Hematopoietic multipotent progenitor cell (in vitro differentiated cells): ENCODE data around the gene TMPRSS3. TPM values are rescaled to one million over a fixed set of nuclear protein-coding genes. Genes with fewer than 3 reads are reported as not detected.
"Not testable (repeated sequence)": the region's sequence is repeated elsewhere in the genome, so short reads cannot be mapped to it uniquely, and the experiment has no call there.

Experiments
- DNase-seq, 3 donors: peaks; one replicate each; pipeline ENCODE4 v3.0.0-alpha.2; 2011 to 2015; ENCODE audit warnings: low read depth in 2 of 3, low spot score in 2 of 3
- total RNA-seq: library from RNA; depleted of rRNA; stranded (reverse); fragments of >200 nt; gene quantifications from one replicate; pipeline ENCODE4 v1.2.3, GENCODE V29; 2012

The TMPRSS3 gene
- total RNA-seq, 1 donor: not detected

DNA sequence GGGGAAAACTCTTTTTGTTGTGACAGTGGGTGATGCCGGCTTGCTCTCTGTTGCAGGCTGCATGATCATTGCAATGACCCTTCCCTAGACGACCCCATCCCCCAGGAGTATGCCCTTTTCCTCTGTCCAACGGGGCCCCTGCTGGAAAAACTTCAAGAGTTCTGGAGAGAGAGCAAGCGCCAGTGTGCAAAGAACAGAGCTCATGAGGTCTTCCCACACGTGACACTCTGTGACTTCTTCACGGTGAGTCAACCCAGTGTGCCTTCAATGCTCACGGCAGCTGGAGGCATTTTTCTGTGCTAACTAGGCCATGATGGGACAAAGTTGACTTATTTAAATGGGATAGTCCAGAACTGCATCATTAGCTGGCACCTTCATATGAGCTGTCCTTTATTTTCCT lies 13.5 kb upstream of the TMPRSS3 start:
- DNase-seq: no peak

DNA sequence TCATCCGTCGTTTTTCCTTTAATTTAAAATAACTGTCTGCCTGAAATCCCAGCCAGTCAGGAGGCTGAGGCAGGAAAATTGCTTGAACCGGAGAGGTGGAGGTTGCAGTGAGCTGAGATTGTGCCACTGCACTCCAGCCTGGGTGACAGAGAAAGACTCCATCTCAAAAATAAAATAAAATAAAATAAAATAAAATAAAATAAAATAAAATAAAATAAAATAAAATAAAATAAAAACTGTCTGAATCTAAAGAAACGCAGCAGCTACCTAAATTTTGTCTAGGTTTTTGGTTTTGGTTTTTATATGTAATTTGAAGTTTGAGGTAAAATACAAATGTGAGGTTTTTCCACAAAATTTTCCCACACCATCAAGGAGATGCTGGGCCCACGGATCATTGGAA lies 12.9 kb upstream of the TMPRSS3 start:
- DNase-seq: not testable (repeated sequence)

DNA sequence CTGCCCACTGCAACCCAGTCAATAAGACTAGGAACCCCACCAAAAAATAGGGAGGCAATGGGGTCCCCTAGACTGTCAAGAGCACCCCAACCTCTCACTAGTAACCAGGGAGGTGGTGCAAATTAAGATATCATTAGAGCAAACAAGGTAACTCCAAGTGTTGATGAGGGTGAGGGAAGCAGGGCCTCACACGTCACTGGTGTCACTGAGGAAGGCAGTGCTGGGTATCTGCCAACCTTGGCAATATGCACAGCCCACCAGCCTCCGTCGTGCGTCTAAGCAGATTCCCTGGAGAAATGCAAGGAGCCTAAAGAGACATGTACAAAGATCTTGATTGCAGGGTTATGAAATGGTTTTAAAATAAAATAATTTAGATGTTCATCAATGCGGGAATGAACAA lies 11.6 kb upstream of the TMPRSS3 start:
- no peak for DNase-seq

DNA sequence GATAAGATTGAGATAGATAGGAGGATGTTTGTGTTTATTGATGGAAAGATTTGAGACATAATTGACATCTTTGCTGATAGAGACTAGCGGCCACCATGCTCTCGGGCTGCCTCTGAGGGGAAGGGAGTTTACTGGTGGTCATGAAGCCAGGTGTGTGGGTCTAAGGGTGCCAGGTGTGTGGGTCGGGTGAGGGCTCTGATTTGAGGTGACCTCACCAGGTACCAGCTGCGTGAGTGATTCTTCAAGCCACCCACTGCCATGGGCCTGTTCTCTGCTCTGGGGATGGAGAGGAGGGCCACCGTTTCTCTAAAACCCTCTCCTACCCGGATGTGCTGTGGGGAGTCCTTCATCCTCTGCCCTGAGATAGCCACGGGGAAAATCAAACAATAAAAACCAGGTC lies 11.0 kb upstream of the TMPRSS3 start:
- DNase-seq: no peak

DNA sequence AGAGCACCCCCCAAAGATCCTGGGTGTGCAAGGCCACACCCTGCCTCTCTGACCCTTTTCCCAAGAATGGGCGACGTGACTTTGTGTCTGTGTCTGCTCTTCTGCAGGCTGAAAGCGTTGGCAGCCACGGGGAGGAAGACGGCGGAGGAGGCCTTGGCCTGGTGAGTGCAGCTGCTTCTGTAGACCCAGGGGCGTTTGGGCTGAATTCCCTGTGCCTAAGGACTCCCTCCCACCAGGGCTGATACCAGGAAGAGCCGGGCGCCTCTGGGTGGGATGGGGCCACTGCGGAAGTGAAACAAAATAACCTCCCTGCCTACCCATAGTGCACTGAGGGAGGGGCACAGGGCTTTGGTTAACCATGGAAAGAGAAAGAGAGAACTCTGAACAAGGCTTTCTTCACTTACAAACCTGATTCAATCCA lies 10.4 kb upstream of the TMPRSS3 start:
- no peak for DNase-seq

DNA sequence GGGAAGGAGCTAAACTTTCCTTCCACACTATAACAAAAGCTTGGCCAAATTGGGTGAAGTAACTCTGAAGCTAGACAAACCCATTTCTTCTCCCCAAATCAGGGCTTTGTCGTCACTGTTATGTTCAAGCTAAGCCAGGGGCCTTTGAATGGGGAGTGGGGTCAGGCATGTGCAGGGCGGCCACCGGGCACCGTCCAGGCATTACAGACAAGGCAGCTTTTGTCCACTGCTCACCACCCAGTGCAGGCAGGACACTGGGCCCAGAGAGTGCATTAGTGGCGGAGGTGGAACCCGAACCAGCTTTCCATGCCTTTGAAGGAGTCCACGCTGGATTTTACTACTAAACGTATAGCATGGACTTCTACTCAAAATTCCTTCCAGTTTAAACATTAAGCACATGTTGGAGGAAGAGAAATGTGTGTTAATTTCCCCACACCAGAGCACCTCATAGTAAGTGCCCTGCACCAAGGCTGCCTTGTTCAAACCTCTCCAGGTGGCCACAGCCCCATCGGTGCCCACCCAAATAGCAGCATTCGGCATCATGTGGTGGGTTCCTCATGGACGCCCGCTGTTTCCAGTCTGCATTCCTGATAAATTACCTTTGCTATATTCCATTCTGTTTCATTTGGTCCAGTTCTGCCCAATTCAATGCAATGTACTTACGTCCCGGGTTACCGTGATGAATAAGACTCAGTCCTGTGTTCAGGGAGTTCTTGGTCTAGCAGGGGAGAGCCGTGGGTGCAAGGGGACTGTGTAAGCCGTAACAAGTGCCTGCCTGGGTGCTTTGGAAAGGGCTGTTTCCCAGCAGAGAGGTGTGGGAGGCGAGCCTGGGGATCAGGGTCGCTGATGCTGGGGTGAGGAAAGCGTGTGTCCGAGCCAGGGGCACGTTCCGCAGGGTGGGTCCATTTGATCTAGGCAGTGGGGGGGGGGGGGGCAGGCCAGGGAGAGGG lies 9.5 kb upstream of the TMPRSS3 start:
- no peak for DNase-seq

DNA sequence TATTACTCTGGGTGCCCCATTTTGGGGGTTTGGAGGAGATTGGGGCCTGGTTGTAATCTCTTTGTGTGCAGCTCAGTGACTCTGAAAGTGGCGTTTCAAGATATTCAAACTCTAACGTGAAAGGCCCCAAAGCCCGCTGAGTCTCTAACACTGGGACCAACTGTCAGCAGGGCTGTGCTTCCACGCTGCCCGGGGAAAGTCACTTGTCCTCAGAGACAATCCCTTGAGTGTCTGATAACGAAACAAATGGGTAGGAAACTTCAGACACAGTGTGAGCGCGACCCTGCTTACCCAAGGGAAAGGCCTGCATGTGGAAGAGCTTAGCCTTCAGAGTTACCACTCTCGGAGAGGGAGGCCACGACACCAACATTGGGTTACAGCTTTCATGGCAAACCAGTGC lies 8.7 kb upstream of the TMPRSS3 start:
- DNase-seq: no peak

DNA sequence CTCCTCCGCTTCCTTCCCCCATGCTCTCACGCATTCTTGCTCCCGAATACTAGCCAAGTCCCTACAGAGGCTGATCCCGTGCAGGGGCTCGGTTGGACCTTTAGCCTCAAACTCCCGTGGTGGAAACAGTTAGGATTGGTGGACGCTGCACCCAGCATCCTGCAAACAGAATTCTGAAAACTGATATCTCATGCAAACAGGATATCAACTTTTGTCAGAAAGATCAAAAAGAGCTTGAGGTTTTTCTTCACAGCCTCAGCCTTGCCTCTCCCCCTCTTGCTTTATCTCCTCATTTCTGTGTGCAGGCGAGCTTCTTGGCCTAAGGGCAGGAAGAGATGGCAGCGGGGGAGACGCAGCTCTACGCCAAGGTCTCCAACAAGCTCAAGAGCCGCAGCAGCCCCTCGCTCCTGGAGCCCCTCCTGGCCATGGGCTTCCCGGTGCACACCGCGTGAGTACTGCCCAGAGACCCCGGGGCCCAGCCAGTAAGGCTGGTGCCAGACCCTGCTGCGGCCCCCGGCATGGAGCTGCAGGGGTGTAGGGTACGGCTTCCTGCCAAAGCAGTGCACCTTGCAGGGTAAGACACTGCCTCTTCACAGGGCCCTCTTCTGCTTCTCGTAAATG lies 7.9 kb upstream of the TMPRSS3 start, which contains the start of gene UBASH3A:
UBASH3A (plus strand) TSS at position 292 of the 621 bp plus-strand sequence; CDS start at position 336, 44 bp downstream.
- DNase-seq: peak in 1 of 3 donors; percentile 32

DNA sequence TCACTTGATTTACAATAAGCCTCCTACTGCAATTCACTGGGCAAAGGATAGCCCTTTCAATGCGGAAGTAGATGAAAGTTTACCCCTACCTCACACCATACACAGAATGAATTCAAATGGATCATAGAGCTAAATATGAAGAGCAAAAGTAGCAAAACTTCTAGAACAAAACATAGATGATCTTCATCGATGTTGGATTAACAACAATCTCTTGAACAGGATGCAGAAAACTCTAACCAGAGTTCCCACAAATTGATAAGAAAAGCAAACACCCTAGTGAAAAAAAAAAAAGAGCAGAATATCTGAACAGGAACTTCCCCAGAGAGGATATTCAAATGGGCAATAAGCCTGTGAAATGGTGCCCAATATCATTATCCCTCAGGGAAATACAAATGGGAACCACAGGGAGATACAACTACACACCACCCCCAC lies 6.0 kb upstream of the TMPRSS3 start:
- DNase-seq: no peak

DNA sequence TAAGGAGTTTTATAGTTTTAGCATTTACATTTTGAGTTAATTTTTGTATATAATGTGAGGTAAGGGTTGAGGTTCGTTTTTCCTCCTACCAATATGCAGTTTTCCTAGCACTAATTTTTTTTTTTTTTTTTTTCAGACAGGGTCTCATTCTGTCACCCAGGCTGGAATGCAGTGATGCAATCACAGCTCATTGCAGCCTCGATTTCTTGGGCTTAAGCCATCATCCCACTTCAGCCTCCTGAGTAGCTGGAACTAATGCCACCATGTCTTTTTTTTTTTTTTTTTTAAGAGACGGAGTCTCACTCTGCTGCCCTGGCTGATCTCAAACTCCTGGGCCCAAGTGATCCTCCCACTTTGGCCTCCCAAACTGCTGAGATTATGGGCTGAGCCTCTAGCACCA lies 5.3 kb upstream of the TMPRSS3 start:
- DNase-seq: no peak

DNA sequence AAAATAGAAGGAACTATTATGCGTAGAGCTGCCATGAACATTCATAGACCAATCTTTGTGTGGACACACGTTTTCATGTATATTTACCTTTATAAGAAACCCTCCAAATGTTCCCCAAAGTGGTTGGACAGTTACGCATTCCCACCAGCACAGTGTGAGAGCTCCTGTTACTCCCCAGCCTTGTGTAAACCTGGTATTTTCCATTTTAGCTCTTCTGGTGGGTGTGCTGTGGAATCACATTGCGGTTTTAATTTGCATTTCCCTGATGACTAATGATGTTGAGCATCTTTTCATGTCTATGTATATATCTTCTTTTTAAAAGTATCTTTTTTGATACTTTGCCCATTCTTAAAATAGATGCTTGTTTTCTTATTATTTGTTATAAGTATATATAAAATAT lies 4.7 kb upstream of the TMPRSS3 start:
- DNase-seq: no peak

DNA sequence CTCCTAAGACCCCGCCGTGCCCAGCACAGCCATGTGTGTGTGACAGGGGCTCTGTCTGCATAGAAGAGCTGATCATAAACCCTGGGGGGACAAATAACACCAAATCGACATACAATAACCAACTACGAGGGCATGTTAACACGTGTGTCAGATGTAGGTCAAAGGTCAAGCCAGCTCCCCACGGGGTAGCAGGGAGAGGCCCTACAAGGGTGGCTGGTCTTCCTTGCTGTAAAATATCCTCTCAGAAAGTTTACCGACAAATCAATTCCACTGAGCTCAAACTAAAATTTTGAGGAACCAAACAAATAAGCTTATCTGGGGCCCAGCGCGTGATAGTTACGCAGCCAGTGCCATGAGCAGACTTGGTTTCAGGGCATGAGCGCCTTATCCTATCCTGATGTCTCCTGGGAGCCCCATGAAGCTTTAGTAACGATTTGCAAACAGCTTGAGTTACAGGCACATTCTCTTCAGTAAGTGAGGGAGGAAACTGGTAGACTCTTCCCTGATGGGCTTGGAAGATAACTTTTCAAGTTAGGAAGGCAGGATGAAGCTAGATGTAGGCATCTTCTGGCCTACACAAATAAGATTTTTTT lies 2.7 kb upstream of the TMPRSS3 start:
- no peak for DNase-seq

DNA sequence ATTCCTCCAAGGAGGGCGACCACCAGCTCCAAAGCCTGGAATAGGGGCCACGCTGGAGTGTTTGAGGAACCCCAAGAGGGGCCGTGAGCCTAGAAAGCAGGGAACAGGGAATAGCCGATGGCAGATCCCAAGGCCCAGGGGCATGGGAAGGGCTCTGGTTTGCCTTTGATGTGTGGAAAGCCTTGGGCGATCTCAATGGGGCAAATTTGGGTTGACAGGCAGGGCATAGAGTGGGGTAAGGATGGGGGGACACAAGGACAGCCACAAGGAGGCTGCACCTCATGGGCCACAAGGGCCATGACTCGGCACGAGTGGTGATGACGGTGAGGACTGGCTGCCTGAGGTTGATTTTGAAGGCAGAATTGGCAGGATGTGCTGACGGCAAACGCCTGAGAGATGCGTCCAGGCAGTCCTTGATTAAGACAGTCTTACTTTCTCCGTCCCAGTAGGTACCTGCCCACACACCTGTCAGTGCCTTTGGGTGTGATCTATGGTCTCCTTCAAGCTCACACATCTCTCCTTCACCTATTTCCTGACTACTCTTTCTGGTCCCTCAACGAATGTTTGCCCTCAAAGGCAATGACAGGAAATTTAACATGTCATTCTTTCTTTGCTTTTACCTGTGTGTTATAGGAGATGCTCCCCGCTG lies 2.0 kb upstream of the TMPRSS3 start:
- DNase-seq: no peak

DNA sequence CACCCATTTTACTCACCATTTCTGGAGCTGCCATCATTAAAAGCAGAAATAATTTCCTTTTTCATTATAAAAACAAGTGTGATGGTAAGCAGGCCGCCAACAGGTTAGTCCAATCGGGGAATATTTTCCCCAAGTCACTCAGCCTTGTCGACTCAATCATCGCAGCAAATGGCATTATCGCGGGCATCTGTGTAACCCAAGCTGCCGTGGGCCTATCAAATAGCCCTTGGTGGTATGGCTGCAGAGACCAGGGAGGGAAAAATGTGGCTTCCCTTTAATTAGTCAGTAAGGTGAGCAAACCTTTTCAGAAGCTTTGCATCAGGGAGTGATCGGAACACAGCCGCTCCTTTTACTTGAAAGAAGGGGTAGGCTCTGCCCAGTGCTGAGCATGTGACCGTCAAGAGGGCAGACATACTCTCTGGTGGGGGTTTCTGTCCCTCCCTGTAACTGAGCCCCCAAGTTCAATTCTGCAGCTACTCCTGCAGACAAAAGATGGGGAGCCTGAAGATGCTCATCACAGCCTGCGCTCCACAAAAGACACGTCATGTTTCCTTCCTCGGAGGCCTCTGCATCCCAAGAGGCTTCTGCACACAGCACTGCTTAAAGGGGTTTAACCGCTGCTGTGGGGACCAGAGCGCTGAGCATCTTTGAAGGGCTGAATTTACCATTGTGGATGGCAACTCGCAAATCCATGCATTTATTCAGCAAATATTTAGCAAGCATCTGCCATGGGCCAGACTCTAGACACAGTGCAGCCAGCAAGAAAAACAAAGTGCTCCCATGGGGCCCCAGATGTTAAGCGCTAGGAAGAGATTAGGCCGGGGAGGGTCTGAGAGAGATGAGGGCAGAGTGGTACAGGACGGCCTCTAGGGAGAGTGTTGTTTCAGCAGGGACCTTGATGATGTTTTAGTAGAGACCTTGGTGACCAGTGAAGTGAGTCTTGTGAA lies 1.2 kb upstream of the TMPRSS3 start:
- no peak for DNase-seq

DNA sequence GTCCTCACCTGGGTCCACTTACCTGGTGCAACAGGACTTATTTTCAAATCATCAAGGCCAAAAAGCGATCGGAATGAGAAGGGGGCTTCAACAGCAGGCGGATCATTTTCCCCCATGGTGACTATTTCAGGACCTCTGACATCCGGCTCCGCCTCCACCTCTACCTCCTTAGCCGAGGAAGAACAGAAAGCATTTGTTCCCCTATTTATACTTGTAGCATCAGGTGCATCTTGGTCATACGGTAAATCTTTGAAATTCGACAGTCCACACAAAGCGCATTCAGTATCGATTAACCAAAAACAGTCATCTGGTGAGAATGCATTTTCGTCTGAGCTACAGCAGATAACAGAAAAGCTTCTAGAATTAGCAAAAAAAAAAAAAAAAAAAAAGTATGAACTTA lies 550 bp downstream of the TMPRSS3 start:
- no peak for DNase-seq

DNA sequence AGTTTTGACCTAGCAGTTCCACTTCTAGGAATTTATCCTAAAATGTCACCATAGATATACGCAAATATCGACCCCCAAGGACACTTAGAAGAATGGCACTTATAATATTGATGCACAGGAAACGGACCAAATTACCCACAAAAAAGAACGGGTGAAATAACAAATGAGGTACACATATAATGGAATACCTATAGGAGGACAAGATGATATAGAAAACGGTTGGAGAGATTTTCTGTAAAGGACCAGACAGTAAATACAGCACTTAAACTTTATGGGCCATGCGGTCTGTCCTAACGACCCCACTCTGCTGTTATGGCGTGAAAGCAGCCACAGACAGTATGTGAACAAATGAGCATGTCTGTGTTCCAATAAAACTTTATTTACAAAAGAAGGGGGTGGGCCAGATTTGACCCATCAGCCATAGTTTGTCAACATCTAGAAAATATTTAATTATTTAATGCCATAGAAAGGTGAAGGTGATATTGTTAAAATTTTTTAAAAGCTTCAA lies 2.4 kb downstream of the TMPRSS3 start:
- no peak for DNase-seq

DNA sequence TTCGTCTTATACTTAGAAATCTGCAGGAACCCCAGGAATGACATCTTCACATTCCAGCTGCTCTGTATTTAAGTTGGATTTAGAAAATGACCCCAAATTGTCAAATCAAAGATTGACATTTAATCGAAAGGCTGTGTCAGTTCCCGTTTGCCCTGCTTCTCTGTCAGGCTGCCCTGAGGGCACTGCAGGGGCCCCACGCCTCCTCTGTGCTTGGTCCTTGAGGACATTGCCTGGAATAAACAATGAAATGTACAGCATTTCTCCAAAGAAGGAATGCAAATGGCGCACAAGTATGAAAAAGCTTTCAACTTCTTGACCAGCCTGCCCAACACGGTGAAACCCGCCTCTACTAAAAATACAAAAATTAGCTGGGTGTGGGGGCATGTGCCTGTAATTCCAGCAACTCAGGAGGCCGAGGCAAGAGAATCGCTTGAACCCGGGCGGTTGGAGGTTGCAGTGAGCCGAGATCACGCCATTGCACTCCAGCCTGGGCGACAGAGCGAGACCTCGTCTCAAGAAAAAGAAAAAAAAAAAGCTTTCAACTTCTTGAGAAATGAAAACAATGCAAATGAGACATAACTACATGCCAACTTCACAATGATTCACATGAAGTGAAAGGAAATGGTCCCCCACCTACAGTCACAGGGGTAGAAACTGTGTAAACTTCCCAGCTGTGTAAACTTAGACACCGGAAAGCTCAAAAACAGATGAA lies 3.0 kb downstream of the TMPRSS3 start:
- DNase-seq: peak in 2 of 3 donors; percentile 21 to 35

DNA sequence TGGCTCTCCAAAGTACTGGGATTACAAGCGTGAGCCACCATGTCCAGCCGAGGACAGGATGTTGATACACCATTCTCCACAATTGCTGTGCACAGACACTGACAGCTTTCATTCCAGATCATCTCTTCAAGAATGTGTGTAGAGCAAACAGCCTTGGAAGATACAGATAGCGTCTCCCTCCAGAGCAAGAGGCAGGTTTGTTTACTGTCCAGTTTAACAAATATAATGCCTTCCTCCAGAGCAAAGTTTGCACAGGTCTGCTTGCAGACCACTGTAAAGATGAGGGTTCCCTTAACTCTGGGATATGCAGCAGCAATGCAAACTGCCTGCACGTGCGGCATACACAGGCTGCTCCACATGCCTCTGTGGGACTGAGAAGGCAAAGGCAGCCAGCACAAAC lies 4.6 kb downstream of the TMPRSS3 start:
- DNase-seq: no peak

DNA sequence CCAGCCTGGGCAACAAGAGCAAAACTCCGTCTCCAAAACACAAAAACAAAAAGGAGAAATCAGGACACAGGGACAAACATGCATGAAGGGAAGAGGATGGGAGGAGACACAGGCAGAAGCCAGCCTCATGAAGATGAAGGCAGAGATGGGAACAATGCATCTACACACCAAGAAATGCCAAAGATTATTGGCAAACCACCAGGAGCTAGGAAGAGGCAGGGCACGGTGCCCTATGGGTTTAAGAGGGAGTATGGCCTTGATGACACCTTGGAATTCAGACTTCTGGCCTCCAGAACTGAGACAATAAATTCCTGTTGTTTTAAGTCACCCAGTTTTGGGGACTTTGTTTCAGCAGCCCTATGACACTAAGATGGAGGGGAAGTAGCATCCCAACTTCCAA lies 5.2 kb downstream of the TMPRSS3 start:
- DNase-seq: no peak
